ENCODE results near the gene PLEKHA8.

Gene PLEKHA8

GRCh38 chr7:30079880-30080279 is 51.7 kb downstream of the PLEKHA8 start:
- no peak for DNase-seq (ENCODE audit: low read depth)
- no peak for TF ChIP-seq CTCF (IDR thresholded peaks at IDR 0.05; ENCODE audit: insufficient read depth, low read depth, low read length, missing control alignments)

GRCh38 chr7:30080818-30081217 is 52.6 kb downstream of the PLEKHA8 start:
- H3K4me3 ChIP-seq (ENCODE audit: low read length), result no peak overlapping the region
- no peak for DNase-seq (ENCODE audit: low read depth)
- no peak for TF ChIP-seq CTCF (IDR thresholded peaks at IDR 0.05; ENCODE audit: insufficient read depth, low read depth, low read length, missing control alignments)

More at GRCh38 chr7:30079880-30080279, 51.7 kb downstream of the PLEKHA8 start:
- no peak overlapping the region for H3K4me3 ChIP-seq (ENCODE audit: low read length)

- no peak overlapping the region for H3K4me3 ChIP-seq (ENCODE audit: low read length)
- TF ChIP-seq CTCF (IDR thresholded peaks at IDR 0.05; ENCODE audit: insufficient read depth, low read depth, low read length, missing control alignments), result no peak
- no peak for DNase-seq (ENCODE audit: low read depth)
These were observed 54.5 kb downstream of the PLEKHA8 start for GRCh38 chr7:30082686-30083085.

GRCh38 chr7:30083334-30083733 is 55.1 kb downstream of the PLEKHA8 start:
- no peak for DNase-seq (ENCODE audit: low read depth)

GRCh38 chr7:30084212-30084611 is 56.0 kb downstream of the PLEKHA8 start:
- TF ChIP-seq CTCF (IDR thresholded peaks at IDR 0.05; ENCODE audit: insufficient read depth, low read depth, low read length, missing control alignments), result no peak
- H3K4me3 ChIP-seq (ENCODE audit: low read length), result no peak overlapping the region
- DNase-seq (ENCODE audit: low read depth), result no peak

More at GRCh38 chr7:30083334-30083733, 55.1 kb downstream of the PLEKHA8 start:
- no peak overlapping the region for H3K4me3 ChIP-seq (ENCODE audit: low read length)
- TF ChIP-seq CTCF (IDR thresholded peaks at IDR 0.05; ENCODE audit: insufficient read depth, low read depth, low read length, missing control alignments), result no peak

GRCh38 chr7:30086529-30086928 is 58.3 kb downstream of the PLEKHA8 start:
- DNase-seq (ENCODE audit: low read depth), result no peak
- H3K4me3 ChIP-seq (ENCODE audit: low read length), result no peak overlapping the region
- no peak for TF ChIP-seq CTCF (IDR thresholded peaks at IDR 0.05; ENCODE audit: insufficient read depth, low read depth, low read length, missing control alignments)

GRCh38 chr7:30087371-30087770 is 59.2 kb downstream of the PLEKHA8 start:
- DNase-seq (ENCODE audit: low read depth), result no peak
- no peak for TF ChIP-seq CTCF (IDR thresholded peaks at IDR 0.05; ENCODE audit: insufficient read depth, low read depth, low read length, missing control alignments)

More at GRCh38 chr7:30087371-30087770, 59.2 kb downstream of the PLEKHA8 start:
- no peak overlapping the region for H3K4me3 ChIP-seq (ENCODE audit: low read length)

All from epithelial cell of esophagus (primary cell).